ENCODE data around the gene AAK1. TPM values are rescaled to one million over a fixed set of nuclear protein-coding genes. Genes with fewer than 3 reads are reported as not detected.

The AAK1 gene
- total RNA-seq, 4 donors from 2014 or later, result 44.3 to 85.0 (median 60.3) TPM

DNA sequence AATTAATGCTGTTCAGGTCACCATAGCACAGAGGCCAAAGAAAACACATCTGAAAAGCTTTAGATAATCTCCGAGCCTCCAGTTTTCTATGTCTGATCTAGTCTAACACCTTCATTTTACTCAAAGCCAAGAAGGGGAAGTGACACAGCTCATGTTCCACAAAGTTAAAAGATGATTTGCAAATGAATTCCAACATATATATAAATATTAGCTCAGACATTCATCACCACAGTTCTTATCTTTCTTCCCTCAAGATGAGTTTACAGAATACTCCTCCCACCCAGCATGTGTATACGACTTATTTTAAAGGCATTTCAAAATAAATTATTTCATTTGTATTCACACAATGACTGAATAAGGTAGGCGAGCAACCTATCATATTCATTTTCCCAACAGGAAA is 82.4 kb downstream of the AAK1 start:
- Histone ChIP-seq H3K36me3 (no peaks in the 10 kb centered on the region), H3K27me3 (no peaks in the 10 kb centered on the region), H3K27ac (no peak overlapping the region), H3K9me3 (no peaks in the 10 kb centered on the region), H3K4me1 (peaks cover 0 to 22% (median 3%) of the 10 kb centered on the region in 4 donors), H3K4me3 (no peak overlapping the region)
- TF ChIP-seq, protein P1, sequence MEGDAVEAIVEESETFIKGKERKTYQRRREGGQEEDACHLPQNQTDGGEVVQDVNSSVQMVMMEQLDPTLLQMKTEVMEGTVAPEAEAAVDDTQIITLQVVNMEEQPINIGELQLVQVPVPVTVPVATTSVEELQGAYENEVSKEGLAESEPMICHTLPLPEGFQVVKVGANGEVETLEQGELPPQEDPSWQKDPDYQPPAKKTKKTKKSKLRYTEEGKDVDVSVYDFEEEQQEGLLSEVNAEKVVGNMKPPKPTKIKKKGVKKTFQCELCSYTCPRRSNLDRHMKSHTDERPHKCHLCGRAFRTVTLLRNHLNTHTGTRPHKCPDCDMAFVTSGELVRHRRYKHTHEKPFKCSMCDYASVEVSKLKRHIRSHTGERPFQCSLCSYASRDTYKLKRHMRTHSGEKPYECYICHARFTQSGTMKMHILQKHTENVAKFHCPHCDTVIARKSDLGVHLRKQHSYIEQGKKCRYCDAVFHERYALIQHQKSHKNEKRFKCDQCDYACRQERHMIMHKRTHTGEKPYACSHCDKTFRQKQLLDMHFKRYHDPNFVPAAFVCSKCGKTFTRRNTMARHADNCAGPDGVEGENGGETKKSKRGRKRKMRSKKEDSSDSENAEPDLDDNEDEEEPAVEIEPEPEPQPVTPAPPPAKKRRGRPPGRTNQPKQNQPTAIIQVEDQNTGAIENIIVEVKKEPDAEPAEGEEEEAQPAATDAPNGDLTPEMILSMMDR (IDR thresholded peaks at IDR 0.05), result no peak
- no peak for TF ChIP-seq POLR2A (IDR thresholded peaks at IDR 0.05)
- no peak for DNase-seq

DNA sequence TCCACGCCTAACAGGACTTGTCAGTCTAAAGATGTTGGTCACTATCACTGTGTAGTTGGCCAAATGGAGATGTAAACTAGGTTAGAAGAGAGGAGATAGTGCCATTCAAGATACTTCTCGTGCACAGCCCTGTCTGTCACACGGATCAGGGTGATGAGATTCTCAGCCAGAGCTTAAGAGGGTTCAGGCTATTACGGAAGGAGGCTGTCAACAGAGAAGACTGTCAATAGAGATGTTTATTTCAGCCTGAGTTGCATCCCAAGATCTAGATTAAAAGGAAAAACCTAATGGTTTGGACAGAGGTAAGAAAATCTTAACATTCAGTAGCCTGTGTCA is 83.4 kb downstream of the AAK1 start:
- Histone ChIP-seq H3K27me3 (no peaks in the 10 kb centered on the region), H3K27ac (no peak overlapping the region), H3K4me3 (no peak overlapping the region), H3K36me3 (peaks cover 0 to 2% (median 0%) of the 10 kb centered on the region in 3 donors), H3K9me3 (no peaks in the 10 kb centered on the region), H3K4me1 (peaks cover 0 to 21% (median 3%) of the 10 kb centered on the region in 4 donors)
- TF ChIP-seq, protein P1 (IDR thresholded peaks at IDR 0.05), result no peak
- TF ChIP-seq POLR2A (IDR thresholded peaks at IDR 0.05), result no peak
- DNase-seq, result no peak

DNA sequence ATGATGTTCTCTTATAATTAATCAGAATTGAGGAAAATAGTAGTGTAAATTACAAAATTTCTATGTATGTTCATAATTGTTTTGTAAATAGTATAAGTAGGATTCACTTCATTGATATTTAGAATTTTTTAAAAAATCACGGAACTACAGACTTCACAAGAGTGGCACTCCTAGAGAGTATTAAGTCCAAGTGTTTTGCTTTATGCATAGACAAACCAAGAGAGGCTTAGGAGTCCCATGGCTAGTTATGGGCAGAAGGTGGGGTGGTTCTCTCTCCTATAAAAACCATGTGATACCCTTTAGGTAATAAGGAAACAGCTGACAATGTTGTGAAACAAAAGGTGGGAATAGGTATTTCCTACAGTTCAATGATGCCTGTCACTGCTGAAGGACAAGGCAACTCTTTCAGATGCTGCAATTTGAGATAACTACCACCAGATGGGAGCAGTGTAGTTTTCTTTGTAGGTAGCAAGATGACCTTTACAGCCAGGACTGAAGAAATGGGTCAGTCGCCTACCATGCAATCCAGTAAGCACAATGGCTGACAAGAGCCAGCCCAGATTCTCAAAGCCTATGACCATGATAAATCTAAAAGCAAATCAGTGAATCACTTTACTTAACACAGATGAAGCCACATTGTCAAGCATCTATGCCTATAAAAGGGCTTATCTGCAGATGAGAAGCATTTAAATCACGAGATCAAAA is 83.9 kb downstream of the AAK1 start:
- no peak for DNase-seq

DNA sequence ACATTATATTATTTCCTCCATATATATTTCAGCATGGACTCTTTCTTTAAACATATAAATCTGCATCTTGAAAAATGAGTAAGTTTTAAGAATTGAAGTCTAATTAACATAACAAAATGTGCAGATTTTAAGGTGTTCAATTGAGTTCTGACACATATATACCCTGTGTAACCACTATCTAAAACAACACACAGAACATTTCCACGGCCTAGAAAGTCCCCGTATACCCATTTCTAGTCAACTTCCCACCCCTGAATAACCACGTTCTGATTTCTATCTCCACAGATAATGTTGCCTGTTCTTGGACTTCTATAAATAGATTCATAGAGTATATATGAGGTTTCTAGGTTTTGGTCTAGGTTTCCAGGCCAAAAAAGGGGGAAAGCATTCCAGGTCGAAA is 87.5 kb downstream of the AAK1 start:
- TF ChIP-seq, protein P1 (IDR thresholded peaks at IDR 0.05), result no peak
- TF ChIP-seq POLR2A (IDR thresholded peaks at IDR 0.05), result no peak
- peaks cover 0 to 13% (median 0%) of the 10 kb centered on the region in 4 donors for H3K4me1 ChIP-seq
- no peak for DNase-seq

More for the DNA sequence above, 83.9 kb downstream of the AAK1 start:
- Histone ChIP-seq H3K27me3 (no peaks in the 10 kb centered on the region), H3K4me1 (peaks cover 0 to 15% (median under 1%) of the 10 kb centered on the region in 4 donors), H3K27ac (no peak overlapping the region), H3K36me3 (peaks cover 0 to 6% (median 0%) of the 10 kb centered on the region in 3 donors), H3K9me3 (no peaks in the 10 kb centered on the region), H3K4me3 (no peak overlapping the region)
- TF ChIP-seq, protein P1 (IDR thresholded peaks at IDR 0.05), result peak in 4 of 6 experiments; percentile 48 to 97 (median 92)
- no peak for TF ChIP-seq POLR2A (IDR thresholded peaks at IDR 0.05)

DNA sequence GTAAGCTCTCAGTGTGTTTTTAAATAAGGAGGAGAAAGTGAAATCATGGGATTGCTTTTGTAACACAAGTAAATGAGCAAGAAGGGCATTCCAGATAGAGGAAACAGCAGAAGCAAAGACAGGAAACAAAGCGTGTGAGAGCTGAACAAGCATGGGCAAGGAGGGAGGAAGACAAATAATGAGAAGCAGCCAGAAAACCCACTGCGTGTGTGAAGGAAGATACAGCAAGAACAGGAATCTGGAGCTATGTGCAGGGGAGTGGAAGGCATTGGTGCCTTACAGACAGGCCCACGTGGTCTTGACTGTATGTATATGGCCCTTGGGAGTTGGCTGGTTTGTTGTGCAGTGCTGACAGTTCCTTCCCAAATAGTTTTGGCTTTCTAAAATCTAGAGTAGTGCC is 88.6 kb downstream of the AAK1 start:
- Histone ChIP-seq H3K27me3 (no peaks in the 10 kb centered on the region), H3K4me1 (peaks cover 0 to 9% (median 0%) of the 10 kb centered on the region in 4 donors), H3K36me3 (peaks cover 0 to 6% (median 0%) of the 10 kb centered on the region in 3 donors), H3K27ac (no peak overlapping the region), H3K9me3 (no peaks in the 10 kb centered on the region), H3K4me3 (no peak overlapping the region)
- TF ChIP-seq, protein P1 (IDR thresholded peaks at IDR 0.05), result no peak
- no peak for TF ChIP-seq POLR2A (IDR thresholded peaks at IDR 0.05)
- DNase-seq, result no peak

More for the DNA sequence above, 87.5 kb downstream of the AAK1 start:
- Histone ChIP-seq H3K9me3 (no peaks in the 10 kb centered on the region), H3K4me3 (no peak overlapping the region), H3K27me3 (no peaks in the 10 kb centered on the region), H3K36me3 (peaks cover 0 to 6% (median 0%) of the 10 kb centered on the region in 3 donors), H3K27ac (no peak overlapping the region)
